ENCODE data around the gene SLC35E1.

DNA sequence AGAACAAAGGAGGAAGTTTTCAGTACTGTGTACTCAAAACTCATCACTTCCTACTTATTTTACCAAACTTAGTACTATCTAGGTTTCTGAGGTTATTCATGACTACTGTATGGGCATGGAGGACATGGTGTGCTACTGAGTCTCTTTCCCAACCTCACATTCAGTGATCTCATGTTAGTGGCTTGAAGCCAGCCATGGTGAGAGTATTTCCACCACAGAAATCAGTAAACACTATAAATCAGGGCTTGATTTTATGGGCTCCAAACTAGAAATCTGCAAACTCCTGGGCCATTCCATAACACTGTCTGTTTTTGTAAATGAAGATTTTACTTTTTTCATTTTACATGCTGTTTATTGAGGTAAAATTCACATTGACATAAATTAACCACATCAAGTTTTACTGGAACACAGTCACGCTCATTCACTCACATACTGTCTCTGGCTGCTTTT is 36.1 kb upstream of the SLC35E1 start:
- no peak for TF ChIP-seq TAF1 (IDR thresholded peaks at IDR 0.05; ENCODE audit: low read depth, low read length)
- TF ChIP-seq POLR2A (IDR thresholded peaks at IDR 0.05; ENCODE audit: low read depth, low read length): no peak
- no peak for TF ChIP-seq POLR2AphosphoS5 (IDR thresholded peaks at IDR 0.05; ENCODE audit: low read depth, low read length)
- TF ChIP-seq SPI1 (IDR thresholded peaks at IDR 0.05; ENCODE audit: low read depth, low read length): no peak
- TF ChIP-seq PAX5 (IDR thresholded peaks at IDR 0.05; ENCODE audit: insufficient read depth, low read length, severe bottlenecking): no peak

All from GM12891 (cell line).